GM21529 (cell line): ENCODE results near the gene CCDC116.
"Not testable (repeated sequence)": the region's sequence is repeated elsewhere in the genome, so short reads cannot be mapped to it uniquely, and the experiment has no call there.

Experiments used
- ATAC-seq: cut with Tn5 transposase; IDR thresholded peaks from one replicate; pipeline ENCODE4 v1.9.1; 2021; ENCODE audit not compliant: unreplicated experiment

CCDC116 gene, protein sequence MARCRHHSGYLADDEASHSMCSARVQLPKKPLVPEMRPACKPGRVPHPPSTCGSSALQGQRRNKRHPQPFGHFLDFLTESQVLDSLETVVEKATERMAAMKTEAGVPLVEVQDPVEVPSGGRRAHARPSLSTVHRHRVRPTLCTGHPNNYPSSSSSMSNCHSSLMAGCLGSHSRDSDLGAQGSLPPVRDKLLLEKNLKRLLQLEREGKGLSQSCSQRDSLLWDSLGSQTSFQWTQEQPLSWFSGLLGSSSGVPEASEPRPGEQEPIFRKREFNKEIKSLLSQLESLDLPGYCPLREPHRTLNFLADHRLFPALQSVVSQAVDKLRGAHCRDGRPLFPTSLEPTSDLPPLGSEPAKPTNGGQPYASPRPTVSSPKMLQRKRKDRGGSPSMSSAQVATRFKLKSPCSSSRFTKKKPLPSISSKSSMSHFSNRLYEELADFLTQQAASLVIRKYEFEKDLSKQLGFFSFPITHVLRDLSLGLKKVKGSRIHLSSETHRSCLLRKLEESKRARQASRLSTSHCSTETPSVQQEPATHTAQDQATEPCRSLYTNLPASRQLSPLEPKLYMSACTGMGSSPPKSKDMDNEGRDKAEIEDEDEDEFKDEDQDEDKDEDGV

DNA sequence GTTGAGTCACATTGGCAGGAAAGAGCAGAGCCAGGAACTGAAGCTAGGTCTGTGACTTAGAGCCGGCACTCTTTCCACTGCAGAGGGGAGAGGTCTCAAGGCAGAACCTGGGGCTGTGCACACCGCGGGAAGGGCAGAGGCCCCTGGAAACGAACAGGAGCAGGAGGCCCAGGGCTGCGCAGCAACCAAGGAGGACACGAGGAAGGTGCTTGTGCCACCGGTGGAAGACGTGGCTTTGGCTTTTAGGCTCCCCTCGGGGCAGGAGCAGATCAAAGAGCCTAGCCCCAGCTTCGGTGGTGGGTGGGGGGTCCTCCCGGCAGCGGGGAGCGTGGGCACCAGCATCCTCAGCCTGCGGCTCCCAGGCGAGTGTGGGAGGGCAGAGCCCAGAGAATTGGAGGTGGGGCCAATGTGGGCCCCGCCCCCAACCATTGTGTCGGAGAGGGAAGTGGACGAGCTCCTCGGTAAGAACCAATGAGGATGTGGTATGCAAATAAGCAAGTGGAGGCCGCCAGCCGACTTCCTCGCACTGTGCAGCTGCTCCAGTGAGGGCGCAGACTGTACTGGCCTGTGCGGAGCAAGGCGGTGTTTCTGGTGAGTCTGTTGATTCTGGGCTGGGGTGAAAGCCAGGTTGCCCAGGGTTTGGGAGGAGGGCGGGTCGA is at the start of gene CCDC116:
Gene CCDC116, plus strand, starts transcription at position 524 of the 659 bp plus-strand sequence. CDS start 422 bp downstream, outside the sequence.
- ATAC-seq, result no peak

DNA sequence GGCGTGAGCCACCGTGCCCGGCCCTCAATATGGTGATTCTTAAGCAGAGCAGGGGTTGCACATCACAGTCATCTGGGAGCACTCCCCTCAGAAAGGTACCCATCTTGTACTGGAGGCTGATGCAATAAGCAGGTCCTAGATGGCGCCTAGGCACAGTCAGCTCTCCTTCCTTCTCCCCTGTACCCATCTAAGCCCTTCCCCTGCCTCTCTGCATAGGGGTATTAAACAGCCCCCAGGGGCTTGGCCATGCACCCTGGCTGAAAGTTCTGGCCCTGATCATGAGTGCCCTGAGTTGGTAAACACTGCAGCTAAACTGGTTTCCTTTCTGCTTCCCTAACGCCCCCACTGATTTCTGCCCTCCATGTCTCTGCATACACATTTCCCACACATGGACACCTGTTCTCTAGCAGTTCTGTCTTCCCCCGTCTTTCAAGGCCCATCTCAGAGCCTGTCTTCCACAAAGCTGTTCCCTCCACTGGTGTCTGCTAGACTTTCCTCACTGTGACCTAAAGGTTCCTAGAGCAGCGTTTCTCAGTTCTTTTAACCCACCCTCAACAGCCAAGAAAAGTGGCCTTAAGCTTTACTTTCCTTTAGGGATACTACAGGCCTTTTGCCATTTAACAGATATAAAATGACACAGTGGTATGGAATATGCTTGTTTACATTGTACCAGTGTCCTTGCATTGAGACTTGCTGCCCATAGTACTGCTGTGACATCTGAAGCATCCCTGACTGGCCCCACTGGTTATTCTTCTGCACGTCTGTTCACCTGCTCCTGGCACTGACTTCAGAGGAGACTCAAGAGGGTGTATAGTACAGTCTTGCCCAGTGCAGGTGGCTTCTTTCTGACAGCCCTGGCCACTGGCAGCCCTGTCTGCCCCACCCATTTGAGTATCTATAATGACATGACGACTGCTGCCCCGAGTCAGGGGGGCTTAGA is 49.5 kb upstream of the CCDC116 start:
- ATAC-seq, result no peak

DNA sequence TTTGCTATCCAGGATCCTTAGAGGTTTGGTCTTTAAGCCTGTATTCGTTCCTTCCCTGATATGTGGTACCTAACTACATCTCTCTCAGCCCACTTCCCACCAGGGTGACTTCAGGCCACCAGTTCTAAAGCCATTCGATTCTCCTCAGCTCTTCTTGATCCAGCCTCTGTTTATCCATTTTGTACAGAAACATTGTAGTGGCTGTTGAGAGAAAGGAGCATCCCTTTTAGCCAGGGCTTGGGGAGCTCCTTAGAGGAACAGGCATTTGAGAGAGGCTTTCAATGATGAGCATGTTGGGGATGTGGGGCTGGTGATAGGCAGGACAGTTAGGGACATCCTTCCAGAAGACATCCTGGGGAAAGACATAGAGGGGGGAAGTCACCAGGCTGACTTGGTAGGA is 47.2 kb upstream of the CCDC116 start:
- ATAC-seq, result no peak

DNA sequence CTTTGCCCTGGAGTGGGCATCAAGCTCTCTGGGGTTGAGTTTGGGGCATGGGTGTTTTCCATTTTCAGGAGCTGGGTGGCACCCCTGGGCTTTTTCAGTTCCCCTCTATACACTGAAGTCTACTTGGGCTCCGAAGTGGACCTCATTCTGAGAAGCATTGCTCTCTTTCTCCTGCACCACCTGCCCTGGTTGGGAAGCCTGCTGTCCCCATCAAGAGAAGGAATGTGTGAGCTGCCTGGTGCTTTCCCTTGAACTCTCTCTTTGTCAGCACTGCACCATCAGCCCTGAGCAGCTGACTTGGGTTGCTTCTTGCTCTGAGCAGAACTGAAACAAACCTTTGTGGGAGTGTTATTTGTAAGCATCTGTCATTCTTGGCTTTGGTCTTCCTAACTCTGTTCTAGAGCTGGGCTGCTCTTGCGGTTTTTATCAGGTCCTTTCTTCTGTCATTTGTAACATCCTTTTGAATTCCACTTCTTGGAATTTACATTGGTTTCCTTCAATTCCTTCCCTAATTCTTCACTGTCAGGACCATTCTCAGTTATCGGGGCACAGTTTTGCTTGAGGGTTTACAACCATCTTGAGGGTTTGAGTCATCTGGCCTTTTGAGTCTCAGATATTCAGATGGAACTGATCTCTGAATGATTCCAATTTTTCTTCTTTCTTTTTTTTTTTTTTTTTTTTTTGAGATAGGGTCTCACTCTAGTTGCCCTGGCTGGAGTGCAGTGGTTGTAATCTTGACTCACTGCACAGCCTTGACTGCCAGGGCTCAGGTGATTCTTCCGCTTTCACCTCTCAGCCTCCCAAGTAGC is 44.6 kb upstream of the CCDC116 start:
- ATAC-seq, result peak; percentile 85

DNA sequence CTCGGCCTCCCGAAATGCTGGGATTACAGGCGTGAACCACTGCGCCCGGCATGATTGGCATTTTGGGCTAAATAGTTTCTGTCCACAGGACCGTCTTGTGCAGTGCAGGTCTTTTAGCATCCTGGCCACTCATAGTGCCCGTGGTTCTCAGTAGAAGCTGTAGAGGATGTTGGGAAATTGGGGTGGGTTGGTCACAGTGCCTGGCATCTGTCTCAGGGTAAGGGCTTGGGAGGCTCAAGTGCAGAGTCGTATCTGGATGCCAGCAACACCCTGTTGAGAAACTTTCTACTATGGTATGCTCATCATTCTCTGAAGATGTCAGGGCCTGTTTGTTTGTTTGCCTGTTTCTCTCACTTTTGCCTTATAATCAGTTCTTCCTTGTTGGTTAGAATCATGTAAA is 43.2 kb upstream of the CCDC116 start:
- ATAC-seq, result no peak

DNA sequence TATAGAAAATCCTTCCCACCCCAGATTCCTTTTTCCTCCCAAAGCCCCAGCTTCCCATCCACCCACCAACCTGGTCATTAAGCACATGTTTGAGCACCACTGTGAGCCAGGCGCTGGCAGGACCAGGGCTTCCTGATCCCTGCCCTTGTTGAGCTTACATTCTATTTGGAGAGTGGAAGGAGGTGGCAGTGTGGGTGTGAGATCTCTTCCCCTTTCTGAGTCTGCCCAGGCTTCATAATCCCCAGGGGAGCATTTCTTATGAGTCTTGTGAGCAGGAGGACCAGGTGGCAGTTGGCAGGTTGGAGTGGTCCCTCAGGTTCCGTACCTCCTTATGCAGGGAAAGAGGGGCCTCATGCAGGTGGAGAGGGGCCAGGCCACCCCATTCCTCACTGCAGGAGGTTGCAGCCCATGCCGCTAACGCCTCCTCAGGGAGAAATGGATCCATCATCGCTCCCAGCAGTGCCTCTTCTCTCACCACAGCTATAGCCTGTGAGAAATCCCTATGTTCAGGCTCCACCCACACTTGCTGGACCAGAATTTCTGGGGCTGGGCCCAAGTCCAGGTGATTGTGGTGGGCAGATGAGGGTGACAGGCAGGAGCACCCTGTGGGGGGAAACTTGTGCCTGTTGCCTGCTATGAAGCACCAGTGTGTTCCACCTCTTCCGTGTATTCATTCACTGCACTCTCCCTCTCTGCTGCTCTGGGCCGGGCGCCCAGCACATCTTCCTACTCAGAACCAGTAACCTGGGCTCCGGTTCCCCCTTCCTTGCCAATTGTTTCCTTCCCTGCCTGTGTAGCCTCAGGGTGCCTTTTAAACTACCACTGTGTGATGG is 41.5 kb upstream of the CCDC116 start:
- no peak for ATAC-seq

DNA sequence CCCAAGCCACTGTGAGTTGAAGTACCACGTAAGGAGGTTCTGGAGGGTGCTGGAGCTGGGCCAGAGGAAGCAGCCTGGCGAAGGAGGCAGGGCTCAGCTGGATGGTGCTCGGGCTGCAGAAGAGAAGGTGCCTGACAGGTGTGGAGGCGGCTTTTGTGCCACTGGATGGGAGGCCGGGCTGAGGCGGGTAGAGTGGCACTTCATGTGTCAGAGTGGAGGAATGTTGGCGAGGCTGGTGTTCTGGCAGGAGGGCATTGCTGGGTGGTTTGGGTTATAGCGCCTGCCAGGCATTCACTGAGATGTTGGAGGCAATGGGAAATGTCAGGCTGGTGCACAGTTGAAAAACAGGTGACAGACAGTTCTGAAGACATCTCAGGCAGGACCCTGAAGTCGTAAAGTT is 40.9 kb upstream of the CCDC116 start:
- no peak for ATAC-seq

DNA sequence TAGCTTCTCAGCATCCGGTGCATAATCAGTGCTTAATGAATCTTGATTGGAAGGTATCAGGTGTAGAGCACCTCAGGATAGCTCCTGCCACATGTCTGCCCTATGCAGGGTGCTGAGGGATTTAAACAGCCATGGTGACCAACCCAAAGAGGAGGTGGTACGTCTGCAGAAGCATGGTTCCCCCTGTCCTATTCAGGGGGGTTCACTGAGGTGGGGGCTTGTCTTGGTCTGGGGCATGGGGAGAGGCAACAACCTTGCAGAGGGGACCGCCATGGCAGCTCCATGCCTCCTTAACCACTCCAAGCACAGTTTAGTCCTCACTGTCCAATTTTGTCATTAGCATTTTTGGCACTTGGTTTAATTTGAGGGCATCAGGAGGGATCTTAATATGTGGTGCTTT is 40.1 kb upstream of the CCDC116 start:
- ATAC-seq, result no peak

DNA sequence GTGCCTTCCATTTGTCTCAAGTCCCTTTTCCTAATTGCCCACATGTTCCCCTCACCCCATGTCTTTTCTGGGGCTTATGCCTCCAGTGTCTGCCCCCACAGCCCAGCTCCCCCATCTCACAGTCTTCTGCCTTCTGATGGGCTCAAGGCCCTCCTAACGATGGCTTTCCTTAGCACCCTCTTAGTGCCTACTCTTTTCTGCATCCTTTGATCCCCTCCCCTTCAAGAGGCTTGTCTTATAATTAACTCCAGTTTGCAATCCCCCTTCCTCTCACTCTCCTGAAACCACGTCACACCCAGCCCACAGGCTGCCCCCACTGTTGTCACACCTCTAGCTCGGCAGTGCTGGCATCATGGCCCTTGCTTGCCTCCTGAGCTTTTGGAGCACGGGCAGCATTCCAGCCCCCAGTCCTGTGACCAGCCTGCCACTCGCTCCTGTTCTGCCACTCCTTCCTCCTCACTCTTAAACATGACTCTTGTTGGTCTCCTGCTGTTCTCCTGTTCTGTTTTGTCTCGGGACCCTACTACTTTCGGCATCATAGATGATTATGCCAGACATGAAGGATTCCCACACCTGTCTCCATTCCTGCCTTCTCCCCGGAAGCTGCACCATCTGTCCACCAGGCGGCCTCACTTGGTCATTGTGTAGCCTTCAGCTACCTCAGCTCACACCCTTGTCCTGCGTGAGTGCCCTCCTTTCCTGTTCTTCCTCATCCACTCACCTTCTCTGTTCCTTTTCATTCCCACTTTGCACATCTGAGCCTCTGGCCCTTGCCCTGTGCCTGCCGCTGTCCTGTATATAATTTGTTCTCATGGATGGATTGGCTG is 38.9 kb upstream of the CCDC116 start:
- ATAC-seq, result no peak

DNA sequence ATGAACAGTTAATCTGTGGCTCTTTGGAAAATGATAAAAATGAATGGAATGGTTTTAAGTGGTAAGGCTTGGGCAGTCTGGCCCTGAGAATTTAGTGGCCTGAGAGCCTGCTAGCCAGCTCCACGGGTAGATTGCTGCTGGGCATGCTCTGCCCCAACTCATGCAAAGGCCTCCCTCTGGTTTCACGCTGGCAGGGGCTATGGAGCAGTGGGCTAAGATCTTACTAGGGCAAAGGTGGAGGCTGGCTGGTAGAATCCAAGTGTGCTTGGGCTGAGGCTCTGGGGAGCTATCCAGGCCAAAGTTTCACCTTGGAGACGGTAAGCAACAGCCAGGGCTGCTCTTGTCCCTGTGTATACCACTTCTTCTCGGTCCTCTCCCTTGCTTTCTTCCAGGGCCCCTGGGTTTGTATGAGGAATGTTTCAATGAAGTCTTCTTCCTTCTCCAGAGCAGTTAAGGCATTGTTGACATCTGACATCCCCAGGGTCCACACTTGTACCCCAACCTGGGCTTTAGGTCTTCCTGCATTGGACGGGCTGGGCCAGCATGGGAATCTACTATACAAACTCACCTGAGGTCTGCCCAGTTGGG is 37.6 kb upstream of the CCDC116 start:
- ATAC-seq, result no peak

DNA sequence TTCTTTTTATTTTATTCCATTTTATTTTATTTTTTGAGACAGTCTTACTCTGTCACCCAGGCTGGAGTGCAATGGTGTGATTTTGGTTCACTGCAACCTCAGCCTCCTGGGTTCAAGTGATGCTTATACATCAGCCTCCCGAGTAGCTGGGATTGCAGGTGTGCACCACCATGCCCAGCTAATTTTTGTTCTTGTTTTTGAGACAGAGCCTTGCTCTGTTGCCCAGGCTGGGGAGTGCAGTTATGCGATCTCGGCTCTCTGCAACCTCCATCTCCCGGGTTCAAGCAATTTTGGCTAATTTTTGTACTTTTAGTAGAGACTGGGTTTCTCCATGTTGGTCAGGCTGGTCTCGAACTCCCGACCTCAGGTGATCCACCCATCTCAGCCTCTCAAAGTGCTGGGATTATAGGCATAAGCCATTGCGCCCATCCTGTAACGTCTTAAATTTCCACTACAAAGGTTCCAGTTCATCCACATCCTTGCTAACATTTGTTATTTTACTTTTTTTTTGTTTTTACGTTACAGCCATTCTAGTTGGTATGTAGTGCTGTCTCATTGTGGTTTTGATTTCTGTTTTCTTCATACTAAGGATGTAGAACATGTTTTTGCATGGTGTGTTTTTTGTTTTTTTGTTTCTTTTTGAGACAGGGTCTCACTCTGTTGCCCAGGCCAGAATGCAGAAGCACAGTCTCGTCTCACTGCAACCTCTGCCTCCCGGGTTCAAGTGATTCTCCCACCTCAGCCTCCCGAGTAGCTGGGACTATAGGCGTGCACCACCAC is 36.0 kb upstream of the CCDC116 start:
- not testable (repeated sequence) for ATAC-seq

DNA sequence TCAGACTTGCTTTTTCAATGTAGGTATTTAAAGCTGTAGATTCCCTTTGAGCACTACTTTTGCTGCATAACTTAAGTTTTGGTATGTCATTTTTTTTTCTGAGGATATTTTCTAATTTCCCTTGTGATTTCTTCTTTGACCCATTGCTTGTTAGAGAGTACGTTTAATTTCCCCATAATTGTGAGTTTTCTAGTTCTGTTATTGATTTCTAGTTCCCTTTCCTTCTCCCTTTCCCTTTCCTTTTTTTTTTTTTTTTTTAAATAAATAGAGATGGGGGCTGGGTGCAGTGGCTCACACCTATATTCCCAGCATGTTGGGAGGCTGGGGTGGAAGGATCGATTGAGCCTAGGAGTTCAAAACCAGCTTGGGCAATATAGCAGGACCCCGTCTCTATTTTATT is 34.3 kb upstream of the CCDC116 start:
- no peak for ATAC-seq

DNA sequence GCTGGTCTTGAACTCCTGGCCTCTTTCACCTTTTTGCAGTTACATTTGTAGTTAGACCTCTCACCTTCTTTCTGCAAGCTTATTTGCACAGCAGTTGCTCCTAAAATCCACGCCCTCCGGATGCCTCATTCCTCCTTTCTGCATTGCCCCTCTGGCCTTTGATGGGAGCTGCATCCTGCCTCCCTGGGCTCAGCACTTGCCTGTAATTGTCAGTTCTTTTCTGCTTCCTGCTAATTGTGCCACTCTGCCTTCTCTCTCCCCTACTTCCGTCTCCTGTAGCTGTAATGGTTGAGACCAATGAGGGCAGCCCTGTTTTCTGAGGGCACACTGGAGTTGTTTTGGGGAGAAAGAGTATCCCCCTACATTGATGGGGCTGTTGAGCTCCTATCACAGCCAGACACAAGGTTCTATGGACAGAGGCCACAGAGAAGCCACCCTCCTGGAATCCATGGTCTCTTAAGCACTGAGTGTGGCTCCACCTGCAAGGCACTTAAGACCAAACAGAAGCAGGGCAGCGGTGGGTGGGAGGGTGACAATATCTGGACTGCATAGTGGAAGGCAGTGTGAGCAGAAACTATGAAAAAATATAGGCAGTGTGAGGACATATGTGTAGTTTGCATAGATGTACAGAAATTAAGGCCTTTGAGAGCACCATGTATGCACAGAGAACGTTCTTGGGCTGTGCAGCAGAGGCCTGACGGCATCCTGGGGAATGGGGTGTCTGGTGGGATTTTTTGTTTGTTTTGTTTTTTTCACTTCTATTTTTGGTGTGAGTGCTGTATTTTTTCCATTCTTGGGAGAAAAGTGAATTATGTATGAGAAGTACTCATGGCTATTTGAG is 33.3 kb upstream of the CCDC116 start:
- ATAC-seq, result no peak

DNA sequence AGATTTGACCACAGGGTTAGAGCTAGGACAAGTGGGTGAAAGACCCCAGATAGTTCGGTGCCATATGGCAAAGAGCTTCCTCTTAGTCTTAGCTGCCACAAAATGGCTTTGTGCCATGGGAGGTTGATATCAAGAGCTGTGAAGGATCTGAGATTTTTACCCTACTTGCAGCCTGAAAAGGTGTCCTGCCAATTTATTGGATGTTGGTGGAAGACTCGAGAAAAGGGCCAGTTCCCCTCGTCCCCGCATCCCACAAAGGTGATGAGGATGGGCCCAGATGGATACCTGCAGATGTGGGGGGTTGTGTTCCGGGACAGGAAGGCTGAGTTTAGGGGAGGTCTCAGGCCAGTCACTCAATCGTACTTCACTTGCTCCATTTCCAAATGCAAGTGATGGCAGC is 30.0 kb upstream of the CCDC116 start:
- ATAC-seq, result no peak

DNA sequence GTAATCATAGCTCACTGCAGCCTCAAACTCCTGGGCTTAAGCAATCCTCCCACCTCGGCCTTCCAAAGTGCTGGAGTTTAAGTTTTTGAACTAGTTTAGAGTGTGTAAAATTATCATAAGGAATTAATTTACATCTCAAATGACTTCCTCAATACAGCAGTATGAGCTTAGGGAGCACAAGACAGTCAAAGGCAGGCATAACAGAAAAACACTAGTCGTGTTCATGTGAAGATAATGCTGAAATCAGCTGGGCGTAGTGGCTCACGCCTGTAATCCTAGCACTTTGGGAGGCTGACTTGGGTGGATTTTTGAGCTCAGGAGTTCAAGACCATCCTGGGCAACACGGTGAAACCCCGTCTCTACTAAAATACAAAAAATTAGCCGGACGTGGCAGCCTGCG is 28.6 kb upstream of the CCDC116 start:
- no peak for ATAC-seq

DNA sequence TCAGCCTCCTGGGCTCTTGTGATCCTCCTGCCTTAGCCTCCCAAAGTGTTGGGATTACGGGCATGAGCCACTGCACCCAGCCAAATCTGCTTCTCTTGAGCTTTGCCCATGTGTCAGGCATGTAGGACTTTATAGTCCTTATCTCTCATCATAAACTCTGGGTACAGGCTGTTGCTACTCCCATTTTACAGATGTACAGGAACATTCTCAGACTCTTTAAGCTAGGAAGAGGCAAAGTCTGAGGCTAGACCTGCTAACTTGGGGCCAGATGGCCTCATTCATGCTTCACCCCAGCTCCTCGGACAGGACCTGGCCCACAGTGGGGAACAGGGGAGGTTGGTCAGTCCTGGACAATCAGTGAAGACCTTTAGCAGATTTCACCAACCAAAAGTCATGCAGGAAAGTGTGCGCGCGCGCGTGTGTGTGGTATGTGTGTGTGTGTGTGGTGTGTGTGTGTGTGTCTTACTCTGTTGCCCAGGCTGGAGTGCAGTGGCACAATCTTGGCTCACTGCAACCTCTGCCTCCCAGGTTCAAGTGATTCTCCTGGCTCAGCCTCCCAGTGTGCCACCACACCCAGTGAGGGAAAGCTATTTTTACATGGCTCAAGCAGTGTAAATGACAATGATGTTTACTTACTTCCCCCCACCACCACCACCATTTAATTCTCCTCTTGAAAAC is 26.5 kb upstream of the CCDC116 start:
- ATAC-seq, result no peak
